Stimulated activated CD4-positive, alpha-beta T cell treated with anti-CD3 and anti-CD28 coated beads, Interleukin-15, amount 100 ng/mL, for 1 hour (primary cell): ENCODE results near the gene SGMS1.

Experiments used
- DNase-seq, 2 donors: peaks; one replicate each; pipeline ENCODE4 v3.0.0-alpha.2; 2020; ENCODE audit warnings: low read depth in 1 of 2, low spot score in 1 of 2

Gene SGMS1

GRCh38 chr10:50315424-50315823 lies 308.3 kb downstream of the SGMS1 start:
- DNase-seq, result no peak

GRCh38 chr10:50314169-50315071 lies 309.3 kb downstream of the SGMS1 start:
- no peak for DNase-seq

GRCh38 chr10:50312464-50313437 lies 311.0 kb downstream of the SGMS1 start:
- no peak for DNase-seq

GRCh38 chr10:50310560-50311174 lies 313.1 kb downstream of the SGMS1 start:
- no peak for DNase-seq

DNA sequence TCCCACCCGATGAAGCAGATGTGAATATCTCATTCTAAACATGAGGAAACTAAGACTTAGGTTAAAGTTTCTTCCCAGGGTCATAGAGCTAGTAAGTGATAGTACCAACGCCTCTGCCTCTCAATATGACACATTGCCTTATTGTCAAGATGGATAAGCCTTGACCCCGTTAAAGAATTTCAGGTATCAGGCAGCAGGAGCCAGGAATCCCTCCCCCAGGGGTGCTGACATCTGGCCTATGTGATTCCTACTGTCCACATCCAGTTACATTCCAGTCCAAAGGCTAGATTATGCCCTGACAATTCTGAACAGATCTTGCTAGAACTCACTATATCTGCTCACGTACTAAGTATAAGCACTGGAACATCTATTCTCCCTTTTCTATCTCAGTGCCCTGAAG lies 314.4 kb downstream of the SGMS1 start:
- no peak for DNase-seq

GRCh38 chr10:50304660-50305059 lies 319.1 kb downstream of the SGMS1 start:
- no peak for DNase-seq

GRCh38 chr10:50299948-50300669 lies 323.6 kb downstream of the SGMS1 start:
- DNase-seq, result no peak

- DNase-seq, result no peak
Observed at GRCh38 chr10:50295367-50295766, 328.4 kb downstream of the SGMS1 start.

- no peak for DNase-seq
Observed at GRCh38 chr10:50294582-50294981, 329.2 kb downstream of the SGMS1 start.

GRCh38 chr10:50293513-50294313 lies 330.0 kb downstream of the SGMS1 start:
- no peak for DNase-seq

GRCh38 chr10:50291261-50291850 lies 332.4 kb downstream of the SGMS1 start:
- DNase-seq, result no peak

DNA sequence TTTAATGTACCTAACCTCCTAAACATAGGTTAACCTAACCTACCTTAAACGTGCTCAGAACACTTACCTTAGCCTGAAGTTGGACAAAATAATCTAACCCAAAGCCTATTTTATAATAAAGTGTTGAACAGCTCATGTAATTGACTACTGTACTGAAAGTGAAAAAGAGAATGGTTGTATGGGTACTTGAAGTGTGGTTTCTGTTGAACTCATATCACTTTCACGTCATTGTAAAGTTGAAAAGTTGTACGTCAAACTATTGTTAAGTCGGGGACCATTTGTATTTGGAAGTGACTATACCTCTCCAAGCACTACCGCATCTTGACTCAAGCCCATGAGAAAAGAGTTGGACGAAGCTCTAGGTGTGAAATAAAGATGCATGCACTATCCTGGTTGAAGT lies 334.6 kb downstream of the SGMS1 start:
- no peak for DNase-seq

DNA sequence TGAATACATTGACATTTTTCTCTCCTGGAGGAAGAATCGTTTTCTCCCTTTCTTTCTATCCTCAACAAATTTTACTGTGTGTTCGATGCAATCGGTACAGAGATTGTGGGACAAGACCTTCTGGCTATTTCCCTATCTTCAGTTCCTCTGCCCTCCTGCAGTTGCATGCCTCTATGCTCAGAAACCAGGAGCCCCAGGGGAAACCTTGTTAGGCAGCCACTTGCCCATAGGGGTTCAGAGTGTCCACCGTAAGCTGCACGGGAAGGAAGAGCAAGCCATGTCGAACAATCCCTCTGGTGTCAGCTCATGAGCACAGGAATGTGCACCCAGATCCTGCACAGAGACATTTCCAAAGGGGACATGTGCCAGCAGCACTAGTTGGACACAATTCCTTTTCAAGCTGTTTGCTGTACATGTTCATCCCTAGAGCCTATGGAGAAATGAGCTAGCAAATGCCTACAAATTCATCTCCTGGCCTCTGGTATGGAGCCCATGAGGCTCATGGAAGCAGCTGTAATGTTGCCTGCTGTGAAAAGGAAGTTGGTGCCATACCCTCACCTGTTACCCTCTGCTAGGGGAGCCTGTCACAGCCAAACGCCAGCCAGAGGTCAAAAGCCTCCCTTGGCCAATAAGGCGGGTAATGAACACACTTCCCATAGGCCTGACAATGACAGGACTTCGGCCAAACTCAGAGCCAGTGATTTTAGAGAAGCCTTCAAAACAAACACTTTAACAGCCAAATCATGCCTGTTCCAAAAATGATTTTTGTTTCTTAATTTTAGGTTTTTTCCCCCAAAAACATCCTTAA lies 336.6 kb downstream of the SGMS1 start:
- DNase-seq, result no peak

GRCh38 chr10:50286517-50286916 lies 337.2 kb downstream of the SGMS1 start:
- DNase-seq, result no peak

GRCh38 chr10:50281967-50282522 lies 341.7 kb downstream of the SGMS1 start:
- DNase-seq, result no peak

GRCh38 chr10:50281210-50281966 lies 342.4 kb downstream of the SGMS1 start:
- DNase-seq, result no peak

GRCh38 chr10:50280049-50280841 lies 343.5 kb downstream of the SGMS1 start:
- no peak for DNase-seq
